Amniotic stem cell (primary cell): ENCODE measurements around the gene PCDHA1.

Source experiments
- DNase-seq: peaks from one replicate; lab custom pipeline; 2025; lab: John Stamatoyannopoulos, UW

Gene PCDHA1

DNA sequence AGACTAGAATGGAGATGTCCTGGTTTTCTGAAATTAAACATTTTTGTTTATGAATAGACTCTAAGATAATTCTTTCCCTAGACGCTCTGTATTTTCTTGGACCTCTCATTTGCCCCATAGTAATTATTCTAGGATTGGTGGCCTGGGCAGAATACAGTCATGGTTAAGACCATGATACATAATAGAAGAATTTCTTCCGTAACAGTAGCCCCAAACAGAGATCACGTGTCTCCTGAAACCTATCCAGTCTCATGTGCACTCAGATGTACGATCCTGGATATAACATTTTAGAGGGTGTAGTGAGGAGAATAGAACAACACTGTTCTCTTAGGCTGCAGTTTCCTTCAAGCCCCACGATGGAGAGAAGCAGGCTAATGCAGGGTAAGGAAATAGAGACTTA is 202.7 kb downstream of the PCDHA1 start:
- DNase-seq, result no peak

DNA sequence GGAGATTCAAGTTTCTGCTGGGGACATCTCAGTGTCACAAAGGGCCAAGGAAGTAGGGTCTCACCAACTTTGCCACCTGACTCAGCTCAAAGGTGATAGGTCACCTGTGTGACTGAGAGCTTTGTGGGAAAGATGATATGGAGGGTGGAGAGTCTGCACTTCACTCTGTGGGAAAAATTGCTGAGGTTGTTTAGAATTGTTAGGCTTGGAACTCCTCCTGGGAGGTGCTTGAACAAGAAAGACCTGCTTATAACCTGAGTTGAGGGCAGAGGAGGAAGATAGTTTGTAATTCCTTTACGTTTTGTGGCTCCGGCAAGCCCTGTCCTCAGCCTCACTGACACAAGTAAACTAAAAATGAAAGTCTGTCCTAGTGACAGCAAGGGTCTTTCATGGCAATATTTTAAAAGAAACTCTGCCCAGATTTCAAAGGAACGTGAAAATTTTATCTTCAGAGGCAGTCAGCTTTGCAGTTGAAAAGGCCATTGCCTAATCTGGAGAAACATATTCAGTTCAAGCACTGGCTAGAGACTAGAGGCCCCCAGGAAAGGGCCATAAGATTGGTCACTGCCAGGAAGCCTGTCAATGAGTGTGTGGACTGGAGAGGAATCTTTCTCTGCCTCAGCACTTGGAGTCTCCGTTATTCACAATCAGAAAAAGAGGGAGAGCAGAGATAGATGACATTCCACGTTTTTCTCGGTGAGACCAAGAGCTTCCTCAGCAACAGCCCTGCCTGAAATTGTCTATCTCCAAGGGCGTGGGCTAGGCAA is 203.5 kb downstream of the PCDHA1 start:
- no peak for DNase-seq

DNA sequence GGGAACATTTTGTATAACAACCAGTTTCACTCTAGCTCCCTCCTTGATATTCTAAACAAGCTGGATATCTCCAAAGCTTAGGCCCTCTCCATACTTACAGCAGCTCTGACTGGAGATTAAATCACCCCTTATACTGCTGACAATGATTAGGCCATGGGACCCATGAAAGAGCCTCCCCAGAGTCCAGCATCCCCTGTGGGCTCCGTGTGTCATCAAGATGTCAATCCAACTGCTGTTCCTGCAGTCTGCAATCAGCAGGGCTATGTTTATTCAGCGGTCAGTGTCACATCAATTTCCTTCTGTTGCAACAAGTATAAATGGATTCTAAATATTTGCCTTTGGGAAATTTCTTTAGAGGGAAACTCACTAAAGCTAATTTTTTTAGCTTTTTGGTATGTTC is 206.9 kb downstream of the PCDHA1 start:
- no peak for DNase-seq

DNA sequence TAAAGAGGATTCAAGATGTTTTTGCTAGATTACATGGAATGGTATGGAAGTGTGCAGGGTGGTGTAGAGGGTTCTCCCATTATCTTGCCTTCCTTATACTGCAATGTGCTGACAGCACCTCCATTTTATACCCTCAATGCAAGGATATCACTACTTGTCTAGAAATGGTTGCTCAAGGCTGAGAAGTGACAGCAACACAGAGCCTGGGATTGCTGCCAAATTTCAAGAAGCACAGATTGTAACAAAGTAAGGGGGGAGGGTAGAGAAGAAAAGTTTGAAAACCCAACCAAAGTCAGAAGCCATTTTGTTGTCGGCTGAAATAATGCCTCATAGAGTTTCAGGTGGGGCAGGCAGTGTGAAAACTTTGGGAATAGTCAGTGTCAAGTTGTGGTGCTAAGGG is 210.1 kb downstream of the PCDHA1 start:
- no peak for DNase-seq

DNA sequence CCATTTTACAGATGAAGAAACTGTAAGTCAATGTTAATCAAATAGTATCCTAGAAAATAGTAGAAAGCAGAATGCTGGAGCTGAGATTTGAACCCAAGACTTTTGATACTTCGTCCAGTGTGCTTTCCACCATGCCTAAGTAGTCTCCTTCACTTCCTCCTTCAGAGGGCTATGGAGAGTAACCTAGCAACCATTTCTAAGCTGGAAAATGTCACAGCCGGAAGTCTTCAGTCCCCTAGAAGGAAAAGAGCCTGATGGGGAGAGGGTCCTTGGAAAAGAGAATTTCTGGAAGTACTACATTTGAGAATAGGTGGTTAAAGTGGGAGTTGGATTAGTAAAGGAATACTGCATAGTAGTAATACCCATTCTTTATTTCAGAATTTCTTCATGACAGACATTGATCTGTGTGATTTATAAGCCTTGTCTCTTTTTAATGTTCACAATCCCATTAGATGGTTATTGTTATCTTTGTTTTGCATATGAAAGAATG is 213.0 kb downstream of the PCDHA1 start:
- DNase-seq, result no peak

DNA sequence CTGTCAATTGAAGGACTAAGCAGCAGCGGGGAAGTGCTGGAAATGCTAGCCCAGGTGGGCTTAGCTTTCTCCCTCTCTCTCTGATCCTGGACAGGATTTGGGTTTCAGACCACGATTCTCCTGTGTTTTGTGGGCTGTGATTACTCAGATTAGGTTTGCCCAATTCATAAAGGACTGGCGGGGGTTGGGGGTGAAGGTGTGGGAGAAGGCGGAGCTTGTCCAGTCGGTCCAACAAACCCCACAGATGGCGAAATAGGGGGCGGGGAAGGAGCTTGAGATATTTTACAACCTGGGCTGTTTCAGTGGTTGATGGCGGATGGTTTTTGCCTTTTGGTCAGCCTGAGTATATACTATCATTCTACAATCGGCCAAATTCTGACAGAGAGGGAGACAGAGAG is 215.5 kb downstream of the PCDHA1 start:
- DNase-seq, result no peak

DNA sequence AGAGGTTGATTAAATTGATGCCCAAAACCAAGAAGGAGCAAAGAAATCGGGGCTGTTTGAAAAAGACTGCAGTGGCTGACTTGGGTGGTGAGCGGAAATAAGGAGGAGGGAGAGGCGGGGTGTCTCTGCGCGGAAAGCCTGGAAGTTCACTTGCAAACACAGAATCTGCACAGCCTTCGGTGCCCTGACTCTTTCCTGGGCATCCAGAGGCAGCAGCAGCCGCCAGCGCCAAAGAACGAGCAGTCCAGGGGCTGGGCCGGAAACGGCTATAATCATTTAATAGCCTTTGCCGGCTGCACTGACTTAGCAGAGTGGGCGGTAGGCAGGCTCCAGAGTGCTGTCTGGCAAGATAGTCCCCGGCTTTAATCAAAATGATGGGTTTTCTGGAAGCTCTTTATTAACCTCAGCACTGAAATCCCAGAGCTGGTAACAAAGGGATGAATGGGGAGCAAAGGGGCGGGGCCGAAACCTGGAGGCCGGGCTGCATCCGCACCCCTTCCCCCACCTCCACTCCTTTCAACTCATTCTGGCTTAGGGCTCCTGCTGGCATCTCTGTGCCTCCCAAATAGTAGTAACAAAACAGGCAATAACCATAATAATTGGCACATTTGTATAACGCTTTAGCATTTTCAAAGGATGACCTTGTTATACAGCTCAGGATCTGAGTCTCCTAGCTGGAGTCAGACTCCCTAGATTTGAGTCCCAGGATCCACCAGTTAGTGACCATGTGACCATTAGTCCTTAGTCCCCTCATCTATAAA is 216.1 kb downstream of the PCDHA1 start:
- DNase-seq, result no peak

DNA sequence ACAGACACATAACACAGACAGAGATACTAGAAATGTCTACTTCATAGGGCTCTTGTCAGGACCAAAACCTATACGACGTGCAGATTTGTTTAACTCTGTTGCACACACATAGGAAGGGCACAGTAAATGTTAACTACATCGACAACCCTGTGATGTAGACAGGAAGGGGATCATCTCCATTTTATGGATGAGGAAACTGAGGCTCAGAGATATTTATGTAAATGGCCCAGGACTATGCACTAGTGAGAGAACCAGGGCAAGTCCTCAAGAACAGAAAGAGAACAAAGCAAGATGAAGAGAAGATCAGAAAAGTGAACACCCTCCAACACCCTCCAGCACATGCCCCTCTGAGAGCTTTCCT is 216.6 kb downstream of the PCDHA1 start:
- DNase-seq, result no peak

DNA sequence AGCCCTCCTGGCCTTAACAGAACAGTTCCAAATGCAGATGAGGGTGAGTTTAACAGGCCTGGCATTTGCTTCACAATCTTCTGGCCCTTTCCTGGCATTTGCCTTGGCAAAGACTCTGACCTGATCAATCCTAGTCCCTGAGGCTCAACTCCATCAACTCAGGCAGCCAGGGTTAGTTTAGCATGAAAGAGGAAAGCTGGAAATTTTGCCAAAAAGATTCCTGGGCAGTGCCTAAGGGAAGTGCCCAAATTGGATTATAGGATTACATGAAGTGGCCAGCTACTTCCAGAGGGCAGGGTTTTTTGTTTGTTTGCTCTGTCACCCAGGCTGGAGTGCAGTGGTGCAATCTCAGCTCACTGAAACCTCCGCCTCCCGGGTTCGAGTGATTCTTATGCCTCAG is 217.1 kb downstream of the PCDHA1 start:
- DNase-seq, result no peak

DNA sequence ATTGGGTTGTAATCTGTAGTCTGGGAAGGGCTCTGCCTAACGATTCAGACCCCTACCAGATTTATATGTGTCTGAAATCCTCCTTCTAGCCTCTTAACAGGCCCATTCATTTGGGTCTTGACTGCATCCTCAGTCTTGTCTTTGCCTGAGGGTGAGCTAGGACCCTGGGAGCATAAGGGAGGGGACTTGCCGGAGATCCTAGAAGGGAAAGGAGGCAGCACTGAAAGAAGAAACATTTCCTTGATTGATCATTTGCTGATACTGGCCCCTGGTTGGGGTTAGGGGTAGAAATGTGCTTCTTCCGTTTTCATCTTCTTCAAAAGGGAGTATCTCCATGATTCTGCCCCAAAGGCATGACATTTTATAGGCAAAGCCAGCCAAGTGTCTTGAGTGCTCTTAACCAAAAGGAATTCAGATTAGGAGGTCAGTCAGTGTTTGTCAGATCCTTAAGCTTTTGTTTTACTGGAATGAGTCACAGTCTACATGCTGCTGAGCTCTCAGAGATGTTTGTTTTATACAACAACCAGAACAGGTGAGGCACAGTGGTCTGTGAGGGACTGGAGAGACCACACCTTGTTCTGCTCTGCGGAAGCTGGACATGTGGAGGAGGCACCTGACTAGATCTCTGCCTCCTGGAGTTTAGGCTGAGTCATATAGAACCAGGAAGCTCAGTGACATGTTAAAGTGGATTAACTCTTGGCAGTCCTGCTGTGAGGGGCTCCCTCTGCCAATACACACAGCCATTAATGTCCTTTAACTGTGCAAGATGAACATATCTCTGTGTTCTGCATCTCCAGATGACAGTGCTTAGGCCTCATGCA is 218.1 kb downstream of the PCDHA1 start:
- no peak for DNase-seq

DNA sequence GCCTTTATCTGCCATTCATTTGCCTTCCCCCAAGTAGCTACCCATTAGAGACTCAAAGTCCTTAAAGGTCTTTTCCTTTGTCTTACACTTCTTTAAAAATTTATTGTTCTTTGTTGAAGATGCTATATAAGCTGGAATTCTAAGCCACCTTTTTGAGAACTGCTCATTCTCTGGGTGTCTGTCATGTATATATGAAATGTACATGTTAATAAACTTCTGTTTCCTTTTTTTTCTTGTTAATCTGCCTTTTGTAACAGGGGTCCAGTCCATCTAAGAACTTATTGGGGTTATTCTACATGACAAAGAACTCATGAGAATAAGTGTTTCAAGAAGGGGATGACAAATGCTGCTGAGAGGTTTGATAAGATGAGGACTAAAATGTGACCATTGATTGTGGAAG is 221.9 kb downstream of the PCDHA1 start:
- DNase-seq, result no peak

DNA sequence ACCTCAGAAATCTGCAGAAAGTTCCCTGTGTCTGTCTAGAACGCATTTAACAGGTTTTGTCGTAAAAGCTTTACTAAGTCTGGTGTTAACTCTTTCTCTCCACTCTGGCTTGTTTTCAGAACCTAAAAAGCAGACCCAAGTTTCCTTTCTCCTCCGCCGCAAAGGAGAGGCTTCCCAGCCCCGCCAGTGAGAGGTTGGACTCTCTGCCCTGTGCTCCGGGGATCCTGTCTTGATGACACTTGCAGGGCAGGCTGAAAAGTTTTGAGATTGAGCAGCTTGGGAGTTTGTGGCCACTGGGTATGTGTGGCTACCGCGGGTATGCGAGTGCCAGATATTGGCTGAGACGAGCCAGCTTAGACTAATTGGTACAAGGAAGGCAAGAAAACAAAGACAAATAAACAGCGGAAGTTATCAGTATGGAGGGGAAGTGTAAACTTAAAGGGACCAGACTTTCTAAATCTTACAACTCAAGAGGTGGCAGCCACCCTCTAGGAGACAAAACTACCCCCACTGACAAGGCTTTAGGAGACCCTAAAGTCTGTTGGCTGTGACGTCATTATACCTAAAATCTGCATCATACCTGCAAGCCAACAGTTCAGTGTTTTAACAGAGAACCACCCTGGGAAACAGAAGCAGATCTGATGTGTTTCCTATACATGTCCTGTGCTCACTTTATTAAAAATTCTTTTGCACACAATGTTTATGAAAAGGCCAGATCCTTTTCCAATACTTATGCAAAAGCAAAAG is 224.3 kb downstream of the PCDHA1 start:
- no peak for DNase-seq

DNA sequence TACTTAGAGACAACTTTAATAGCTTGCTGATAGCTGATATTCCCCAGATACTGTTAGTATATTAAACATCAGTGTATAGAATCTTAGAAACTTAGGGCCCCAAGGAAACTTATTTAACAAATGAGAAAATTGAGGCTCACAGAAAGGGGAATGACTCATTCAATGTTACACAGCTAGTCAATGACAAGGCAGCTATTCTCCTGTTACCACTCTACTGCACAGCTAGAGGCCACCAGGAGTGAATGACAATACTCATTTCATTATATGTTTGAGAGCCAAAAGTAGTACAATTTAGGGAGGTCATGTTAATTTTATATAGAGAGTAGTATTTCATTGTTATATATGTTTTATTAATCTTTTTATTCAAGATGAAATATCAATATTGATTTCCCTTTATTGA is 232.0 kb downstream of the PCDHA1 start:
- DNase-seq, result no peak

DNA sequence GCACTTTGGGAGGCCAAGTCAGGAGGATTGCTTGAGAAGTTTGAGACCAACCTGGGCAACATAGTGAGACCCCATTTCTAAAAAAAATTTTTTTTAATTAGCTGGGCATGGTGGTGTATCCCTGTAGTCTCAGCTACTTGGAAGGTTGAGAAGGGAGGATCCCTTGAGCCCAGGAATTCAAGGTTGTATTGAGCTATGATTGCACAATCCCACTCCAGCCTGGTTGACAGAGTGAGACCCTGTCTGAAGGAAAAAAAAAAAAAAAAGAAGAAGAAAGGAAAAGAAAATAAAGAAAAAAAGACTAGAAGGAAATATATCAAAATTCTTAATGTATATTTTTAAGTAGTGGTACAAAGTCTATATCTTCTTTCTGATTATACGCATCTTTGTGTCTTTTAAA is 236.4 kb downstream of the PCDHA1 start:
- no peak for DNase-seq

DNA sequence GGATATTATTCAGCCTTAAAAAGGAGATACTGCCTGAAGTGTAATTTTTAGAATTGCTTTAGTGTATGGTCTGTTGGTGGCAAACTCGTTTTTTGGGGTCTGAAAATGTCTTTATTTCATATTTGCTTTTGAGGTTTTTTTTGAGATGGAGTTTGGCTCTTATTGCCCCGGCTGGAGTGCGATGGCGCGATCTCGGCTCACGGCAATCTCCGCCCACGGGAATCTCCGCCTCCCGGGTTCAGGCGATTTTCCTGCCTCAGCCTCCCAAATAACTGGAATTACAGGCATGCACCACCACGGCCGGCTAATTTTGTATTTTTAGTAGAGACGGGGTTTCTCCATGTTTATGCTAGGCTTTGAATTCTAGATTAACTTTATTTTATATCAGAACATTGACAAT is 245.1 kb downstream of the PCDHA1 start:
- DNase-seq, result no peak

DNA sequence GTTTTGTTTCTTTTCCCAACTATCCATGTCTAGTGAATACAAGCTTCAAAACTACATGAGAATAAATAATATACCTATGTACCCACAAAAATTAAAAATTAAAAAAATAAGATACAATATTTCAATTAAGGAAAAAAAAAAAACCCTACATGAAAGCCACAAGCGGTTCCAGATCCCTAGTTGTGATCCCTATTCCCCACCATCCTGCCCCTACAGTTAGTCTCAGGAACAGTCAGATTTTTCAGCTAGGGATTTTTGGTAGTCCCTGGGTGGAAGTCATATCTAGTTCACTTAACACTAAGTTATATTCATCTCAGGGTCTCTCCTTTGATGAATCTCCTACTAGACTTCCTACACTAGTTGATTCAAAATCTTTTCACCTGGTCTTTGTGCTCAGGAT is 246.7 kb downstream of the PCDHA1 start:
- no peak for DNase-seq

DNA sequence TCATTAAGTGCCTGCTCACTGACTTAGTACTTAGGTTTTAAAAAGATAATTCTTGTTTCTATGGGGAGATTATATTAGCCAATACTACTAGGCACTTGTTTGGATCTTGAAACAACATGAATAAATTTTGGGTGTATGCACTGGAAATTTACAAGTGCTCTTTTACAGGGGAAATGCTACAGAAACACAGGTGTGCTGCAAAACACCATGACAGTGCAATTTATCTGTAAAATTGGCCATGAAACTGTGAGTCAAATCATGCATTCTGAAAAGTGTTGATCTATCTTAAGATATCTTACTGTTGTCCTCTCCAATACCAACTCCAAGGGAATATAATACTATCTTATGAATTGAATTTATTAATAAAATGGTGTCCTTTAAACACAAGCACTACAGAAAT is 253.1 kb downstream of the PCDHA1 start:
- DNase-seq, result no peak

DNA sequence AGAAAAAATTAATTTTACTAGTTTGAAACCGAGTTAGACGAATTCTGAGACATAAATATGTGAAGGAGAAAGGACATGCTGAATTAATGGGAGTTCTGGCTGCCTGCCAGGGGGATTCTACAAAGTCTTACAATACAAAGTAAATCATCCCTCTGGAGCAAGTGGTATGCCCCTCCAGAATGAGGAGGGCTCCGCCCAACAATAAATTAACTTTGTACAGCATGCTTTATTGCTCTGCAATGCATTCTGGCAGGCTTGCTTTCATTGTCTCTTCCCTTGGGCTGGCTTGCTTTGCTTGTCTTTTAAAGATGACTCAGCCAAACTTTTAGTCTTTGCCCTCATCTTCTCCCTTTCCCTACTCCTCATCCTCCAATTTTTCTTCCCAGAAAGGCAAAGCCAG is 253.6 kb downstream of the PCDHA1 start:
- DNase-seq, result no peak

DNA sequence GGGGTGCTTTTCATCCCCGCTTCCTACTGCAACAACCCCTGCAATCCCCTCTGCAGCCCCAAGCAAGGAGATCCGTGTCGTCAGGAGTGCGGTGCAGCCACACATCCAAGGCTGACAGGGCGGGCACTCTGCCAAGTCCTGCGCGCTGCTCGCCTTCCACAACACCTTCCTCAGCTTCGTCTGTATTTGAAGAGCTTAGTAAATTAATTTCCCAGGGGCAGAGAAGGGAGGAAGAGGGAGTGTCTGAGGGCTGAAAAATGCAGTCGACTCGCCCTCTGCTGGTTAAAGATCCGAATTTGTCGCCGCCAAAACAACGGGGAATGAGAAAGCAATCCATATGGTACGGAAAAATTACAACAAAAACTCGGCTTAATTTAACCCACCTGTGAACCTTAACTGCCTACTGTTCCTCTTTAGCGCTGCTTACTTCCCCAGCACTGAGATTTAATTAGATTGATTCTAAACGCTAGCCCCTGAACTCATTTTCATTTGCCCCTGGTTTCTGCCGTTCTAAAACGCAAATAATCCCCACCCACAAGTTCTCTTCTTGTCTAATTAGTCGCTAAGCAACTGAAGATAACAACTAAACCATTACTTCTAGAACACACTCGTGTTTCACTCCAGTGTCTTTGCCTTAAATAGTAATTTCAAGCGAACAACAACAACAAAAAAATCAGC is 254.3 kb downstream of the PCDHA1 start:
- no peak for DNase-seq

DNA sequence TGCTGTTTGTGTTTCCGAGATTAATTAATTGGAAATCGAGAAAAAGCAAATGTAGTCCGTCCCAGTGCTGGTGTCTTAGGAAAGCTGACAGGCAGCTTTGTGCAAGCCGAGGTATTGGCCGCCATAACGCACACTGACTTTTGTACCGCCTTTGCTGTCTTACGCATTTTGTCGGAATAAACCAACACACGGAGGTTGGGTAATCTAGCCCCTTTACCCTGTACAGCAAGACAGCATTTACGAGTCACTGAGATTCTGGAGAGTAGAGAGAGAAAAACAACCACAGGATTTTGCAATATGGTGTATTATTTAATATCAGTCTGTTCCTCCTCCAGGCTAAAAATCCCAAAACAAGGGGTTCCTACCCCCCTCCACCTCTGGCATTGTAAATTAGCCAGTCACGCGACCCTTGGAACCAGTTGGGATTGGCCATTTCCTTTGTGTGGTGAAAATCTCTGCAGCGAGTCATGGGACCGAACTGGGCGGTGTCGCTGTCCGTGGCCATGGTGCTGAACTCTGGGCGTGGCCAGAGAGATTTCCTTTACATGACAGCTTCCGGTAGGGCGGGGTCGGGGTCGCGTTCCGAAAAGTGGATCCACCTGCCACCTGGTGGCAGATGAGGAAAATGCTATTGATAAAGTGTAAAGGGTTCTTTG is 255.0 kb downstream of the PCDHA1 start:
- no peak for DNase-seq

DNA sequence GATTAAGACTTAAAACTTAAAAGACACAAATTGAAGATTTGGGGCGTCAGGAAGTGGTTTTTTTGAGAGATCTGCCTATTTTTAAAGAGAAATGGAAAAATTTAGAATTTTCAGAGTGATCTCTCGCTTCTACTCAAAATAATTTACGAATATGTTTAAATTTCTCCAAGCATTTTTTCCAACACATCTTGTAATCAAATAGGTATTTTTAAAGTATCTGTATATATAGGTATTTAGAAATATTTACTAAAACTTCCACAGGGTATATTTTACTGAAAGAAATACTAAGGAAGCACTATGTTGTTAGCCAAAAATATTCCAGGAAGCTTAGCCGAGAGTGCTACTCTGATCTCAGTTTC is 255.5 kb downstream of the PCDHA1 start:
- DNase-seq, result no peak
